HG03432 (cell line): Measurements from ENCODE around the gene ATP11B.
"Not testable (repeated sequence)": the region's sequence is repeated elsewhere in the genome, so short reads cannot be mapped to it uniquely, and the experiment has no call there.

Experiments
- ATAC-seq: cut with Tn5 transposase; IDR thresholded peaks from one replicate; pipeline ENCODE4 v1.9.1; 2021; ENCODE audit warnings: mild to moderate bottlenecking, moderate library complexity; ENCODE audit not compliant: unreplicated experiment

ATP11B gene

DNA sequence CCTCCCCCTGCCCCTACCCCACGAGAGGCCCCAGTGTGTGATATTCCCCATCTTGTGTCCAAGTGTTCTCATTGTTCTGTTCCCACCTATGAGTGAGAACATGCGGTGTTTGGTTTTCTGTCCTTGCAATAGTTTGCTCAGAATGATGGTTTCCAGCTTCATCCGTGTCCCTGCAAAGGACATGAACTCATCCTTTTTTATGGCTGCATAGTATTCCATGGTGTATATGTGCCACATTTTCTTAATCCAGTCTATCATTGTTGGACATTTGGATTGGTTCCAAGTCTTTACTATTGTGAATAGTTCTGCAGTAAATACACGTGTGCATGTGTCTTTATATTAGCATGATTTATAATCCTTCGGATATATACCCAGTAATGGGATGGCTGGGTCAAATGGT lies 29.0 kb downstream of the ATP11B start:
- not testable (repeated sequence) for ATAC-seq

DNA sequence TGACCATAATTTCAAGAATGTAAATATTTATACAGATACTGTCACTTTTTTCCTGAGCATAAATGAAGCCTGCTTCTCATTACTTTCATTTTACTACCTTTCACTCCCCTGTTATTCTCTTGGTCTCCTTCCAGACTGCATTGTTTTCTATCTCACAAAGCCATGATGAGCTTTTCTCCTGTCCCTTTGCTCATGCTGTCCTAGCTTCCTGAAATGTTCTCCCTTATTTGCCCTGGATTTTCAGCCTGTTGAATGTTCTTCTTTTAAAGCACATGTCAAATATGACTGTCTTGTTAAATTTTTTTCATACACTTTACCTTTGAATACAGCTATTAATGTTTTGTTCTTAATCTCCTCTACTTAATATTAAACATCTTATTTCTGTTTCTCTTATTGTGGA lies 31.7 kb downstream of the ATP11B start:
- no peak for ATAC-seq

DNA sequence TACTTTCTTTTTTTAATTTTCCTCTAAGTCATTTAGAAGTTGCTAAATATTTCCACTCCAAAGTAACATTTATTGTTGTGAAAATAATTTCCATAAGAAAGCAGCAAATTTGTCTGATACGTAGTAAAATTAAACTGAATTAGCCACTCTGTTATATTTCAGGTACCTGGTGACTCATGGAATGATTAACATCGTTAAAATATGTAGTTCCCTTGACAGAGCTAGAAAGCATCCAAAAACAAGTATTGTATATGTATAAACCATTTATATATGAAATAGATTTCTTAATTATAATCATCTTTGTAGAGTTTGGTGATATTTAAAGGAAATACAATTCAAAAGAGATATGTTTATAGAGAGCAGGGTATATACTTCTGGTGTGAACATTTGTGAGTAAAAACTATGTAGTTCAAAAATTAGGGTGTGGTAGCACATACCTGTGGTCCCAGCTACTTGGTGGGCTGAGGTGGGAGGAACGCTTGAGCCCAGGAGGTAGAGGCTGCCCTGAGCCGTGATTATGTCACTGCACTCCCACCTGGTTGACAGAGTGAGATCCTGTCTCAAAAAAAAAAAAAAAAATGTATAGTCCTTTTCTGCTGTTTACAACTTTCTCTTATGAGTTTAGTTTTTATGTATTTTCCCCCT lies 36.6 kb downstream of the ATP11B start:
- ATAC-seq, result no peak

DNA sequence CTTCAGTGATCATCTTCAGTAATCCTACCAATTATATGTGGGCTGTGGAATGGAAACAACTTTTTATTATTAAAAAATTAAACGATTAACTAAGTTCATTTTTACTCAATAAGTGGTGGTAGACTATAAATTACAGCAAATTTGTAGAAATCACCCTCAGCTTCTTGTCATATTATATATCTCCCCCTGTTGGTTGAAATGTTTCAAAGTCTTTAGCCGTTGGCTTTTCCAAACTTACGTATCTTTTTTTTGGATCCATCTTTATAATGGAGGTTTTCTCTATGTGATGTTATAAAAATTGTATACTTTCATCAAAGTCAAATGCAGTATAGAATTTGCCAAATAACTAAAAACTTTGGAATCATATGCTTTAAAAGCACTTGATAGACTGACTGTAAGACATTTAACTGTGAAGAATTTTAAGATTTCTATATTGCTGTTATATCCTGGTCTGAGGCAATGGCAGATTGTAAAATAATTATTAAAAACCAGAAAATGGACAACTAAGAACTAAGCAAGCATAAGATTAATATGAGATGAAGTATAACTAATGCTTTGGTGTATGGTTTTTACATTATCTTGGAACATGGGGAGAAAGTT lies 44.7 kb downstream of the ATP11B start:
- ATAC-seq, result no peak

DNA sequence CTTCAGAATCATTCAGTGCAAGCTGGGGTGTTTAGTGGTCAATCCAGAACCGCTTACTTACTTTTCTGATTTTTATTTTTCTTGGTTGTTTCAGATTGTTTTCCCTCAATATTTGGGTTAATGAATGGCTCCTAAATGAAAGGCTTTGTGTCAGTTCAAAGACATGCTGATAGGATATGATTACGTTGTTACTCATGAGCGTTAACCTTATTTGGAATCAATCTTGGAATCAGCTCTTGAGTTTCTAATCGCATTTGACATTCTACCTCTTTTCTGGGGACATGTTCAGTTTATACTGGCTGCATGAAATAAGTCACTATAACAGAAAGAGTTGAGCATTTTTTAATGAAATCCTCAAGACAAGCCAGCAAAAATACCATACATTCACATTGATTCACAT lies 50.2 kb downstream of the ATP11B start:
- no peak for ATAC-seq

DNA sequence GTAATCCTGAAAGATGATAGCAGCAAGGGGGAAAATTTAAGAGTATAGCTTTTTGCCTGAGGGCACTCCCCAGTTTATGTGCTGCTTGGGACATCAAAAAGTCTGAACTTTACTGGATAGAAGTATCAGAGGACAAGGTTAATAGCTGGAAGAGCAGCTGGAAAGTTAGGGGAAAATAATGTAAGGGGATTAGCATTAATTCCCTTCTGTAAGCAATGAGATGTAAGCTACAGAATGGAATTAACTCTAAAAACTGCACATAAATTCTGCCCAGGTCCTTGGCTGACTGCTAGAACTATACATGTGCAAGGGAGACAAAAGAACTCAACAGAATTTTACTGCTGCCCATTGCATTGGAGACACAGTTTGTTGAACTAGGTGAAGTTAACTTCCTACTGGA lies 55.6 kb downstream of the ATP11B start:
- no peak for ATAC-seq

DNA sequence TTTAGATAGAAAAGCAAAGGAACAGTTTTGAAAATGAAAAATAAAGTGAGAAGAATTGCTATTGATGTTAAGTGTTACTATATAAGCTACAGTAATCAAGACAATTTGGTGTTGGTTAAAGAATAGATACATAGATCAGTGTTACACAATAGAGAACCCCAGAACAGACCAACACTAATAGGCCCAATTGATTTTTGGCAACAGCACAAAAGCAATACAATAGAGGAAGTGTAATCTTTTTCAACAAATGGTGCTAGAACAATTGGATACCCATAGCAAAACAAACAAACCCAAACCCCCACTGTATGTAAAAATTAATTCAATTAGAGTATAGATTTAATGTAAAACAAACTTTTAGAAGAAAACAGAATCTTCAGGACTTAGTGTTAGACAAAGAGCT lies 61.8 kb downstream of the ATP11B start:
- ATAC-seq, result no peak

DNA sequence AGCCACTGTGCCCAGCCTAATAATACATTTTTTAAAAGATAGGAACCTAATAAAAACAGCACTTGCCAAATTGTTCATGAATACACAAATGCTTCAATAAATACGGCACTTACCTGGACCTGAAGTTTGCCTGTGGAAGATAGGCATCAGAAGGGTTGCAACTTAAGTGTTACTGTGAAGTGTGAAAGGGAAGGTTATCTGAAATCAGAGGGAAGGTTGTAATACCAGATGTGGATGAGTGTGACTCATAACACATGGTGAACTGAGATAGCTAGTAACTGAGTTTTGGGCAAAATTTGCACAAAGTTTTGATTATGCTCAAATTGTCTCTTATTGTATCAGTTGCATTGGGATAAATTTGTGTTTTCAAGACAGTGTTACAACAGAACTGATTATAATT lies 68.0 kb downstream of the ATP11B start:
- ATAC-seq, result no peak

DNA sequence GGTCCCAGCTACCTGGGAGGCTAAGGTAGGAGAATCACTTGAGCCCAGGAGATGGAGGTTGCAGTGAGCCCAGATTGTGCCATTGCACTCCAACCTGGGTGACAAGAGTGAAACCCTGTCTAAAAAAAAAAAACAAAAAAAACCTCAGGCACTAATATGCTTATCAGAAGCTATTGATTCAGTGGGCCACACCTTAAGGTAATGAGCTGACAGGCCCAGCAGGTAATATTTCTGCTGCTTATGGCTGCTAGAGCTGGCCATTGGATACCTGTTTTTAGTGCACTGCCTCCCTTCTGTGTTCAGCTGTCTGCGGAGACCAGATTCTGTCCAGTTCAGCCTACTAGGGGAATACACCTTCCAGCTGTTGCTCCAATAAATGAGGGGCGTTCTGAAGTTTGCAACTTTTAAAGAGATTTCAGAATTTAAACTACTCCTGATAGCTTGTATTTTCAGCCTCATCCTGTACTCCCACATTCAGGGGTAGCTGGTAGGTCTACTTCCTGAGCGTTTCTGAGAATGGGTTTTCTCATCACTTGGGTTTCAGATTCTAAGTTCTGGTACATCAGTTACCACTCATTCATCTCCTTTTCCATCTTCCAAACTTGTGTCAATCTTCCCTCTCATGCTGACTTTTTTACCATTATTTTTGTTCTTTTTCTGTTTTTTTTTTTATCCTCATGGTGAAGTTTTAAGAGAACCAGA lies 69.0 kb downstream of the ATP11B start:
- ATAC-seq, result no peak

DNA sequence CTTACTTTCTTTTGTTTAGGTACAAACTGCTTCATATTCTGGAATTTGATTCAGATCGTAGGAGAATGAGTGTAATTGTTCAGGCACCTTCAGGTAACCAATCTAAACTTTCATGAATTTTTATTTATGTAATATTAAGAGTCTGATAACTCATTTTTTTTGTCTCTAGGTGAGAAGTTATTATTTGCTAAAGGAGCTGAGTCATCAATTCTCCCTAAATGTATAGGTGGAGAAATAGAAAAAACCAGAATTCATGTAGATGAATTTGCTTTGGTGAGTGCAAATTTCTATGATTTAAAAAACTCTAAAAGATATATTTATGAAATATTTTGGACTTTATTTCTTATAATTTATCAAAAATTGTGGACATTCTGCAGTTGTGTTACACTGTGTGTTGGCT lies 75.8 kb downstream of the ATP11B start:
- no peak for ATAC-seq

DNA sequence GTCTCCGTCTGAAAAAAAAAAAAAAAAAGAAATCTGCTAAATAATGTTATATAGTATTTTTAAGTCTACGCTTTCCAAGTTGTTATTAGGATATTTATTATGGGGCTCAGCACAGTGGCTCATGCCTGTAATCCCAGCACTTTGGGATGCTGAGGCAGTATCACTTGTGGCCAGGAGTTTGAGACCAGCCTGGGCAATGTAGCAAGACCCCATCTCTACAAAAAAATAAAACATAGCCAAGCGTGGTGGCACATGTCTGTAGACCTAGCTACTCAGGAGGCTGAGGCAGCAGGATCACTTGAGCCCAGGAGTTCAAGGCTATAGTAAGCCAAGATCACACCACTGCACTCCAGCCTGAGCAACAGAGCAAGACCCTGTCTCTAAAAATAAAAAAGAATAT lies 77.6 kb downstream of the ATP11B start:
- ATAC-seq, result not testable (repeated sequence)

DNA sequence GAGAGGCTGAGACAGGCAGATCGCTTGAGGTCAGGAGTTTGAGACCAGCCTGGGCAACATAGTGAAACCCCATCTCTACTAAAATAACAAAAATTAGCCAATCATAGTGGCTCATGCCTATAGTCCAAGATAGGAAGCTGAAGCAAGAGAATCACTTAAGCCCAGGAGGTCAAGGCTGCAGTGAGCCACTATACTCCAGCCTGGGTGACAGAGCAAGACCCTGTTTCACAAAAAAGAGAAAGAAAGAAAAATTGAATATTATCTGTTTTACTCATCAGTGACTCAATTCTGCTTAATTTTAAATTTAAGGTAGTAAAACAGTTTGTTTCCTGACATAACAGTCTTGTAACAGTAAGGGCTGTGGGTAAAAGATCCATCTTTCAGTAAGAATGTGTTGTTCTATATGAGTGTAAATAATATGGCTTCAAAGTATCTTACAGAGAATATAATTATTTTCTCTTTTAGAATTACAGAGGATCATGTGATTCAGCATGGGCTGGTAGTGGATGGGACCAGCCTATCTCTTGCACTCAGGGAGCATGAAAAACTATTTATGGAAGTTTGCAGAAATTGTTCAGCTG lies 85.8 kb downstream of the ATP11B start:
- no peak for ATAC-seq

DNA sequence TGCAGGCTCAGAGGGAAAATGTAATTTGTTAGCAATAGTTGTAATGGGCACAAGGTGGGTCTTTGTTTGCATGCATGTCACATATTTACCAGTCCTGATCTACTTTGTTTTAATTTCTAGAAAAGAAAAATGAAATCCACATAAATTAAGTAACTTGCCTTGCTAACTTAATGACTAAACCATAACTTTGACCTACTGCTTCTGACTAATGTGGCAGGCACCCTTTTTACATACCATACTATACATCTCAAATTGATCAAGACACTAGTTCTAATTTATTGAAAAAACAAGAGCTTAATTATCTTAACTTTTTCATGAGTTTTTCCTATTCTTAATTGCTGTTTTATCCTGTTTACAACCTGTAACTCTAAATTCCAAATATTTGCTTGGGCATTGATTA lies 93.2 kb downstream of the ATP11B start:
- no peak for ATAC-seq

DNA sequence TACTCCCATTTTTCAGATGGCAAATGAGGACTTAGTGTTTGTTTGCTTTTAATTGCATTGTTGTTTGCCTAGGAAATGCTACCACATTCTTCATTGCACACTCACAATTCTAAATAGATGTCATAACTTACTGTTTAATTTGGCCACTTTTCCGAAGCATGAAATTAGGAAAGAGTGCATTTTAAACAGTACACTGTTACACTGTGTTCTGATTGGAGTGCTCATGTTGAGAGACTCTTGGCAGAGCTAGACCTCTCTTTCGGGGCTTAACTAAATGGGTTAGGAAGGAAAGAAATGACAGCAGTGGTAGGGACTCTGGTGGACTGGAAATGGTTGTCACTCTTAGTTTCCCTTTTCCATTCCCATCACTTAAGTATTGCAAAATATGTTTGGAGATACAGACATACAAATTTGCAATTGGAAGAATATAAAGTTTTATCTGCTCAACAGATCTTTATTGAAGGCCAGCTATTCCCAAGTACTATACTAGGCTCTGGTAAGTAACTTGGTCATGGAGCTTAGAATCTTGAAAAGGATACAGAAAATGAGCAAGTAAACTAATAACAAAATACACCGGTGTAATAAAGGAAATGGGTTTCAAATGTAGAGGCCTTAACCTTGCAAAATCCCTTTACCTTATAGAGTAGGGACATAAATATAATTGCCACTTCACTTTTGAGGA lies 96.8 kb downstream of the ATP11B start:
- ATAC-seq, result no peak

DNA sequence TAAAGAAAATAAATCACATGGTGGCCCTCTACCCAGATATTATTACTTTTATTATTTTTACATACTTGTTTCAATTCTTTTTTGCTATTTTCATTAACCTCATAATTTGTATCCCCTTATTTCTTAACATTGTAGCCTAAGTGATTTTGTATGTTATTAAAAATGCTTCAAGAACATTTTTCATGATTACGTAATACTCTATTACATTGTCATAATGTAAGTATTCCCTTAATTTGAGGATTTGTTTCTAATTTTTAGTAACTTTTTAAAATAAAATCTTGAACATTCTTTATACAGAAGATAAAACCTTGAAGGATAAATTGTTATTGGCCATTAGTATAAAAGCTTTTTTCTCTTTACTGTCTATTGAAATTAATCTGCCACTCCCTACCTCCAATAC lies 98.1 kb downstream of the ATP11B start:
- ATAC-seq, result no peak

DNA sequence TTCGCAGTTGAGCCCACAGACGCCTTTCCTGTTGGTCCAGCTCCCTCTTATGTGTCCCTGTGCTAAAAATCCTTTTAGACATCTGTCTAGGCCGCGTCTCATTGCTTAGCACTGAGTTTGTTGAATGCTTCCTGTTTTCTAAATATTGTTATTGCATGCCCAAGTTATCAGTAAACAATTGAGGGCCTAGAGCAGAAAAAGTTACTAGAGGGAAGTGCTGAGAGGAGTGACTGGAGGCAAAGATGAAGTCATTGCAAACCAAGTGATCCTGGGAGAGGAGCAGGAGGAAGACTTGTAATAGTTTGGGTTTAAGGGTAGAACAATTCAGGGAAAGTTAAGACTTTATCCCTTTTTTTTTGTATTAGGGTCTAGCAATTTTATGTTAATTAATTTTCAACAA lies 98.9 kb downstream of the ATP11B start:
- no peak for ATAC-seq

DNA sequence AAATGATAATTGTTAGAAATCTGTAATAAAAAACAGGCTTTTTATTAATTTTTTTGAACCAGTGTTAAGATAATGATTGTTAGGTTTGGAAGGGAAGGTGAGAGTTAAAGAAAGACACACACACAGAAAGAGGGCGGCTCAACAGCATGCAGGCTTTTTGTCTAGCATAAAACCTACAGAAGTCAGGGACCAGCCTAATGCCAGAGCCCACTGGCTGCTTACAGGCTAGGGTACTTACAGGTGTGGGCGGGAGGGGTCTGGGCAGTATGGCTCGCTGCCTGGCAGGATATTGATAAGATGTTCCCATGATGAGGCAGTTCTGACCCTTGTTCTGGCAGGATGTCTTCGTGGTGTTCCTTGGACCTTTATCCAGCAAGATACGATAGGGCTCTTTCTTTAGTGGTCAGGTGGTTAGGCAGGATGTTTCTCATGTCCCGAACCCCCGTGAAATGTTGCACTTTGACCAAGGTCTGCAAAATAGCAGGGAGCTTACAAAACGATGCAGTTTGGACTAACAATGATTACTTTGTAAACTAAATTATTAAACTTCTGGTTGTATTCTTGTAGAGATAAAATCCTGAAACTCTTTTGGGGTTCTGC lies 102.3 kb downstream of the ATP11B start:
- ATAC-seq, result no peak

DNA sequence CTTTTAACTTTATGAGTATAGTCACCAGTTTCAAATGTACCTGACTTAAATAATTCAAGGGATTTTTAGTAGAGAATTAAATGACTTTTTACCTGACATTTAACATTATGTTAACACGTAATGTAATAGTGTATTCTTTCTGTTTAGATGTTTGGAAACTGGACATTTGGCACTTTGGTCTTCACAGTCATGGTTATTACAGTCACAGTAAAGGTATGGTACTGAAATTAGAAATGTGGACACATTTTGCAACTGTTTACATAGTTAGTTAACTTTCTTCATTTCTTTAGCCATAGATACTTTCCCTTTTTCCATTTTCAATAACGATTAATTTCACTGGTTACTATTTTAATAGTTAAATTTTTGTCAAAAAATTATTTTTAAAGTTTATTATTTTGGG lies 103.2 kb downstream of the ATP11B start:
- no peak for ATAC-seq

DNA sequence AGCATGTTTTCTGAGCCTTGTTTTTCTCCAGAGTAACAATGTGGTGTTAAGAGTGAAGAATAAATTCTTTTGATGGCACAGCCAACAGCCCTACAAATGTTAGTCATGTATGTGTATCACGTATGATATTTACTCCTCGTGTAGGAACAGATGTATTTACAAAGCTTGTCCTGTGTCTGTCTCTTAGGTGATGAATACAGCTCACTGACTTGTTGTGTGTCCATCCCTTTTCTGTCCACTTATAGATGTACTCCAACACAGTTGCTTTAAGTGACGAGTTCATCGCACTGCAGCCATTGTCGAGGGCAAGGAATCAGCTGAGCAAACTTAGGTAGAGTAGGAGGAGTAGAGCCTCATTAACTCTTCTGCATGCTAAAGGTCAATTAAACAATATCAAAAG lies 108.9 kb downstream of the ATP11B start:
- ATAC-seq, result no peak

DNA sequence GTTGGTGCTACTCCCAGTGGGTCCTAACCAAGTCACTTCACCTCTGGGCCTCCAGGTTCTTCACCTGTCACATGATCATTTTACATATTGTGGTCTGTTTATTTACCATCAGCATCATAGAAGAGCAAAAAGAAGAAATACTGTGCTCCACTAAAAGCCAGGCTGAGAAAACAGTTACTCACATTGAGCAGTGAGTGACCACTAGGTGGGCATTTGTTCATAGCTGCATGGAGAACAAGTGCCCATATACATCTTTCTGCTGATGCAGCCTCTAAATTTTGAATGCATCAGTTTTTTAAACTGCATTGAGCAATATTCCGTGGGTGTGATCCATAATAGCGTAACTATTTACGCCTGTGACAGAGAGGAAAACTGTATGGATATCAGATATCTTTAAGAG lies 110.9 kb downstream of the ATP11B start:
- no peak for ATAC-seq

DNA sequence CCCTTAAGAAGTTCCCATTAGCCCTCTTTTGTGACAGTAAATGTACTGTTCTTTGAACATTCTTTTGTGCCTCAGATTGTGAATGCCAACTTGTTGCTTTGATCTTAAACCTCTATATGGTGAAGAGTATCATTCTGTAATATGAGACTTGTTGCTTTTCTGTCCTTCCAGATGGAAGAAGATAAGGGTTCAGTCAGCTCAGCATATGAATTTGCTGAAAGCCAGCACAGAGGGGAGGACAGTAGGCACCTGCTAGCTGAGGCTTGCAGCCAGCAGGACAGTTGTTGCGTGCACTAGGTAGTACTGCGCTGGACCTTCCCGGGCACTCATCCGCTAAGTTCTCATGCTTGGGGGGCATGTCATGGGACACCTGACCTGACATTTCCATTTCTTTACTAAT lies 112.3 kb downstream of the ATP11B start:
- ATAC-seq, result peak; percentile 36
